Thymus (tissue), 11 donors: ENCODE results near the gene MCF2L2. TPM values are rescaled to one million over a fixed set of nuclear protein-coding genes. Genes with fewer than 3 reads are reported as not detected.
"Not testable (repeated sequence)": the region's sequence is repeated elsewhere in the genome, so short reads cannot be mapped to it uniquely, and the experiment has no call there.

Experiments used
- DNase-seq, 9 donors: peaks; one replicate each; pipeline ENCODE4 v3.0.0-alpha.2; 2013; ENCODE audit warnings: low spot score in 9 of 9, low read depth in 6 of 9, missing footprints in 1 of 9
- H3K27ac ChIP-seq, 2 donors: one replicate each; pipeline ENCODE4 v1.5.1; 2013; ENCODE audit warnings: control low read depth in 1 of 2, low read depth in 1 of 2, low read length in 1 of 2, mild to moderate bottlenecking in 1 of 2, moderate library complexity in 1 of 2
- H3K27me3 ChIP-seq, 2 donors: one replicate each; pipeline ENCODE4 v1.5.1; 2013; ENCODE audit warnings: low read length in 1 of 2; ENCODE audit not compliant: control insufficient read depth in 2 of 2, insufficient read depth in 1 of 2
- H3K36me3 ChIP-seq, 2 donors: one replicate each; pipeline ENCODE4 v1.5.1; 2013; ENCODE audit warnings: low read length in 1 of 2, mild to moderate bottlenecking in 1 of 2, moderate library complexity in 1 of 2; ENCODE audit not compliant: control insufficient read depth in 2 of 2, insufficient read depth in 2 of 2
- H3K4me1 ChIP-seq, 2 donors: one replicate each; pipeline ENCODE4 v1.5.1; 2013; ENCODE audit warnings: low read length in 2 of 2; ENCODE audit not compliant: control insufficient read depth in 2 of 2, insufficient read depth in 2 of 2
- H3K4me3 ChIP-seq, 2 donors: one replicate each; pipeline ENCODE4 v1.5.1; 2013; ENCODE audit warnings: low read length in 2 of 2, control low read depth in 1 of 2, mild to moderate bottlenecking in 1 of 2
- H3K9me3 ChIP-seq, 2 donors: one replicate each; pipeline ENCODE4 v1.5.1; 2013; ENCODE audit warnings: low read length in 1 of 2, mild to moderate bottlenecking in 1 of 2; ENCODE audit not compliant: control insufficient read depth in 2 of 2, insufficient read depth in 1 of 2
- WGBS: extraction: QIAGEN DNeasy Blood & Tissue Kit; methylation state at CpG from one replicate; pipeline ENCODE4 v1.1.7; 2013; 5-methylcytosine and 5-hydroxymethylcytosine counted together
- polyA plus RNA-seq: library from polyadenylated mRNA; stranded (reverse); fragments of 200-250 nt; gene quantifications from one replicate; pipeline ENCODE4 v1.2.3, GENCODE V29; 2013
- total RNA-seq: library from RNA; stranded (reverse); fragments of 120-200 nt; gene quantifications from one replicate; pipeline ENCODE4 v1.2.4, GENCODE V29; 2013
- donor health status: healthy.

Gene MCF2L2
- total and polyA plus RNA-seq, 2 donors, result 1.0 to 1.1 TPM

DNA sequence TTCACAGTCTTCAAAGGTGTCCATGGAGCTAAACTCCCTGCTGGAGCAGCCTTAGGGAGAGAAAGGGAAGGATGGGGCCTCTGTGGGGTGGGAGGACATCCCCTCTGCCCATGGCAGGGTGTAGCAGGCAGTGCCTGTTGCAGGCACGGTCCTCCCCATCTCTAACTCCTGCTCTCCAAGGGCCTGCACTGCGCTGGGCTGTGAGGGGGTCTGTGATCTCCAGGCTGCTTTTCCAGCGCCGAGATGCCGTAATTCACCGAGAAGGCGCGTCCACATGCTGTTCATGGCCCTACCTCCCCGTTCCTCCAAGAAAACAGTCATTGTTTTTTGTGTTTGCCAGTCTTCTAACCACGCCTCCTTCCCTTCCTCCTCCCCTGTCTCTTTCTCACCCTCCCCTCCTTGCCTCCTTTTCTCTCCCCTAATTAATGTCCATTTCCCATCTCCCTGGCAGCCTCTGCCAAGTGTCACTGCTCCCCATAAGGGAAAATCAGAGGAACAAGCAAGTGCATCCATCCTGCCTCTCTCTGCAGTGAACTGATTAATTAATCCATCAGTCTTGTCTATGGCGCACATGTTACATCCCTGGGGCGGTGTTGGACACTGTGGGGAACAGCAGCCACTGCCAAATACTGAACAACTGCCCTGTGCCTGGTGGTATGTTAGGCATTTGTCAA, 248.2 kb downstream of the MCF2L2 start:
- WGBS, result 59% methylated on average over 12 of the region's 12 CpGs
- peaks cover 3 to 16% of the 10 kb centered on the region in 2 donors for H3K4me1 ChIP-seq
- H3K4me3 ChIP-seq, result no peak overlapping the region
- no peak overlapping the region for H3K27ac ChIP-seq
- H3K9me3 ChIP-seq, result peaks cover 0 to 4% of the 10 kb centered on the region in 2 donors
- H3K27me3 ChIP-seq, result peaks cover 16 to 58% of the 10 kb centered on the region in 2 donors
- no peaks in the 10 kb centered on the region for H3K36me3 ChIP-seq
- DNase-seq, result no peak

DNA sequence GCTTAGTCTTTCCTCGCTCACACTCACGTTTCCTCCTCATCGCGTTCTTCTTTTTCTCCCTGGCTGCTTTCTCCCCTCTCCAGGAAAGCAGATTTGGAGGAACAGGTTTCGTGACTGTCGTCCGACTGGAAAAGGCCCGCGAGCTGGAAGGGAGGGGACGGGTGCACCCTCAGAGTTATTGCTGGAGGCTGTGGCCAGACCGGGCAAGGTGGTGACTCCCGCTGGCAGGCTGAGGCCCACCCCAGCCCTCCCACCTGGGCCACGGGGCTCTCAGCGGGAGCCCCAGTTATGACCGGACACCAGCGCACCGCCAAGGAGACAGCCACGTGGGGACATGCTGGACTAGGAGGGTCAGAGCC, 248.9 kb downstream of the MCF2L2 start:
- not testable (repeated sequence) for H3K27ac ChIP-seq, H3K9me3 ChIP-seq, DNase-seq, H3K36me3 ChIP-seq
- H3K4me1 ChIP-seq, result peaks cover 3 to 16% of the 10 kb centered on the region in 2 donors
- H3K4me3 ChIP-seq, result peak overlapping the region in 1 of 2 donors; percentile 40
- peaks cover 16 to 61% of the 10 kb centered on the region in 2 donors for H3K27me3 ChIP-seq
- 15% methylated on average over 18 of the region's 18 CpGs for WGBS

DNA sequence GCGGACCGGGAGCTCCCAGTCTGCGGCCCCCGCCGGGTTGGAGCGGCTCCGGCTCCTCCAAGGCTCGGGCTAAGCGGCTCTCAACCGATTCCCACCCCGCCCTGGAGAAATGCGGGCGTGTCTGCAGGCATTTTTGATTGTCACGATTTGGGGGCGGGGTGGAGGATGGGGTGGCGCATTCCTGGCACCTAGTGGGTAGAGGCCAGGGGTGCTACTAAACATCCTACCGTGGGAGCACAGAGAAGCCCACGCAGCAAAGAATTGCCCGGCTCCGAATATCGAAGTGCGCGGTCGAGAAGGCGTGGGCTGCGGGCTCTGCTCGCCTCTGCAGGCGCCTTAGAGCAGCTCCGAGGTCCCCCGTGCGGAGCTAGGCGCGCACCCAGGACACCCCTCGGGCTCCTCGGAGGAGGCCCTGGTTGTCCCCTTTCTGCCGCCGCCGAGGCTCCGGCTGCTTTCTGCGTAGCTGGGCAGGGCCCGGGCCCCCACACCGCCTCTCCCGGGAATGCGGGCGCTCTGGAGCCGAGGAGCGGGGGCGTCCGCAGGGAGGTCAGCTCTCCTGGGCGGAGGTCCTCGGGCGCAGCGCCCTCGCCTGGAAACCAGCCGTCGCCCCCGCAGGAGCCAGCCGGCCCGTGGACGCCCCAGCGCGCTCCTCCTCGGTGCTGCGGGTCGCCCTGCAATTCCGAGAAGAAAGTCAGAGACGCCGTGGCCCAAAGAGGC, 249.4 kb downstream of the MCF2L2 start:
- Histone ChIP-seq H3K9me3 (peaks cover 0 to 4% of the 10 kb centered on the region in 2 donors), H3K4me1 (peaks cover 3 to 16% of the 10 kb centered on the region in 2 donors), H3K27ac (no peak overlapping the region), H3K4me3 (peak overlapping the region; percentile 38 to 40), H3K36me3 (no peaks in the 10 kb centered on the region), H3K27me3 (peaks cover 16 to 61% of the 10 kb centered on the region in 2 donors)
- WGBS, result under 1% methylated on average over 68 of the region's 68 CpGs
- peak in 1 of 9 donors; percentile 60 for DNase-seq

DNA sequence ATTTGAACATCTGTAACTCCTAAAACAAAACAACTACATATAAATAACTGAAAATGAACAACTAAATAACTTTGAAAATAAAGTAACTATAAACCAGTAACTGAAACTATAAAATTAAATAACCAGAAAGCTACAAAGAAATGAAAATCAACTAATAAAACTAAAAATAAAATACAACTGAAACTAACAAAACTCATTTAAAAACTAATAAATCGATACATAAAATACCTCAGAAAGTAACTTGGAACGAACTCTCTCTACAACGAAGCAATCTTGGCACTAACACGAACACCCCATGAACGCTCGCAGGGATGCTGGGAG, 249.9 kb downstream of the MCF2L2 start:
- Histone ChIP-seq H3K27ac (no peak overlapping the region), H3K9me3 (peaks cover 0 to 4% of the 10 kb centered on the region in 2 donors), H3K27me3 (peaks cover 16 to 61% of the 10 kb centered on the region in 2 donors), H3K4me3 (peak overlapping the region; percentile 38 to 40), H3K4me1 (peaks cover 3 to 16% of the 10 kb centered on the region in 2 donors), H3K36me3 (no peaks in the 10 kb centered on the region)
- no peak for DNase-seq
- WGBS, result 9% methylated on average over 6 of the region's 6 CpGs

DNA sequence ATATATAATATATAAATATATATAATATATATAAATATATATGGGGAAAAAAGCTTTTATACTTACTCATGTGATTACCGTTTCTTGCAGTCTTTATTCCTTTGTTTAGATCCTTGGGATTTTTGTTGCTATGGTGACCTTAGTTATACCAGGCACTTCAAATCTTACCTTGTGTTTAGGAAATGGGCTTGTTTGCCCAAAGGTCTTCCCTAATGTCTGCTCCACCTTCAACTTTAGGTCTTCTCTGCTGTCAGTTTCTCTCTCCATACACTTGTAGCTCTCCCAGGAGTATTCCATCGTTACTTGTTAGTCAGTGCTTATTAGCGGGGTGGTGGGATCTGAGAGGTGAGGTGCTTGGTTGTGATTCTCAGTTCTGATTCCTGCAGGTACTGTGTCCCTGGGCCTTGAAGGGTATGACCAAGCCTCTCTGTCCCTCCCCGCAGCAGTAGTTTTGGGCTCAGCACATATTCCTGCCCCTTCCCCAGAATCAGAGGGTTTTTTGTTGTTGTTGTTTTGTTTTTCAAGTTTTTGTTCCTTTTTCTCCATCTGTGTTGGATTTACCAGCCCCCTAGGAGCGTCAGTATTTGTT, 256.3 kb downstream of the MCF2L2 start:
- 88% methylated on average over 5 of the region's 5 CpGs for WGBS

DNA sequence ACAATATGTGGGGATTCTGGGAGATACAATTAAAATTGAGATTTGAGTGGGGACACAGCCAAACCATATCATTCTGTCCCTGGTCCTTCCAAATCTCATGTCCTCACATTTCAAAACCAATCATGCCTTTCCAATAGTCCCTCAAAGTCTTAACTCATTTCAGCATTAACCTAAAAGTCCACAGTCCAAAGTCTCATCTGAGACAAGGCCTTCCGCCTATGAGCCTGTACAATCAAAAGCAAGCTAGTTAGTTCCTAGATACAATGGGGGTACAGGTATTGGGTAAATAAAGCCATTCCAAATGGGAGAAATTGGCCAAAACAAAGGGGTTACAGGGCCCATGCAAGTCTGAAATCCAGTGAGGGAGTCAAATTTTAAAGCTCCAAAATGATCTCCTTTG, 260.4 kb downstream of the MCF2L2 start:
- DNase-seq, H3K4me1 ChIP-seq, H3K4me3 ChIP-seq, H3K36me3 ChIP-seq, H3K27ac ChIP-seq: not testable (repeated sequence)
- H3K9me3 ChIP-seq, result peaks cover 0 to 11% of the 10 kb centered on the region in 2 donors
- 97% methylated on average over 1 of the region's 1 CpG for WGBS
- H3K27me3 ChIP-seq, result peaks cover 2 to 10% of the 10 kb centered on the region in 2 donors

More for the DNA sequence above, 256.3 kb downstream of the MCF2L2 start:
- Histone ChIP-seq H3K4me3 (no peak overlapping the region), H3K9me3 (peaks cover 0 to 2% of the 10 kb centered on the region in 2 donors), H3K27me3 (peaks cover 2 to 15% of the 10 kb centered on the region in 2 donors), H3K36me3 (no peaks in the 10 kb centered on the region), H3K27ac (no peak overlapping the region), H3K4me1 (no peaks in the 10 kb centered on the region)
- DNase-seq, result peak in 1 of 9 donors; percentile 28

DNA sequence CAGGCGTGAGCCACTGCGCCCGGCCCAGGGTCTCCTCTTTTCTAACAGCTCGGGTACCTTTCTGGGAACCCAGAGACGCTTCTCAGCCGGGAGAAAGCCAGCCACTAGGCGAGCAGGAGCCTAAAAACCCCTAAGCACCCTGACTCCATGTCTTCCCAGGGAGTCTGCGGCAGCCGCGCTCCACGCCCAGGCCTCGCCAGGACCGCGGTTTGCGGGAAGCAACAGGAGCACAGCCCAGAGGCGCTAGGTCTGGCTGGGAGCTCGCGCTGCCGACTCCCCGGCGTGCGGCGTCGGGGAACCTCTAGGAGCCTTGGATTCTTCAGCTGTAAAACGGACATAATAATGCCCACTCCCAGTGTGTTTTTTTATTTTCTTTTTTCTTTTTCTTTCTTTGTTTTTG, 264.9 kb downstream of the MCF2L2 start:
- Histone ChIP-seq H3K27ac (no peak overlapping the region), H3K27me3 (peaks cover 0 to 23% of the 10 kb centered on the region in 2 donors), H3K4me1 (peaks cover 4 to 18% of the 10 kb centered on the region in 2 donors), H3K9me3 (peaks cover 0 to 11% of the 10 kb centered on the region in 2 donors), H3K4me3 (no peak overlapping the region), H3K36me3 (no peaks in the 10 kb centered on the region)
- no peak for DNase-seq
- WGBS, result 92% methylated on average over 25 of the region's 25 CpGs

DNA sequence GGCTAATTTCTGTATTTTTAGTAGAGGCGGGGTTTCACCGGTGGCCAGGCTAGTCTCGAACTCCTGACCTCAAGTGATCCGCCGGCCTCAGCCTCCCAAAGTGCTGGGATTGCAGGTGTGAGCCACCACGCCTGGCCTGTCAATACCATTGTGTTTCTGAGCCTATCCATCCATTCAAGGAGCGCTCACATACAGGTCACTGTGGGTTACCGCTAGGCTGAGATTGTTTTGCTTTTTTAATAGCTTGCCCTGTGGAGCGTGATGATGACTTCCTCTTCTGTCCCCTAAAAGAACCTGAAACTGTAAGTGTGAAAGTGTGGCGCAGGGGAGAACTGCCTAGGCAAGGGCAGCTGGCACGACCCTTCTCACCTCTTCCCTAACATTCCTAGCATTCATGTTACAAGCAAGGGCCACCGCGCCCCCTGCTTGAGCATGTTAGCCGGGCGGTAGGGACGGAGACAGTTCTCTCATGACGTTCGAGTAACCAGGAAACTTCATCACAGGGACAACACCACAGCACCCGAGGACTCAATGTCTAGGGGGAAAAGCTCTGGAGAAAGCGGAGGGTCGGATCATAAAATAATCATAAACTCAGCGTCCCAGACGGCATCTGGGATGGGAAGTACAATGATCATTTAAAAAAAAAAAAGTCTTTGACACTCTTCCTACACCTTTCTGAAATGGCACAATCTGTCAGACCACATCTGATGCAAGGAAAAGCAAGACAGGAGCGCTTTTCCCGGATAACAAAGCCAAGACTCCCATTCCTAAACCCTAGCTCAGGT, 266.7 kb downstream of the MCF2L2 start:
- DNase-seq, result peak in 1 of 9 donors; percentile 31

More for the DNA sequence above, 266.7 kb downstream of the MCF2L2 start:
- WGBS, result 40% methylated on average over 25 of the region's 25 CpGs
- peaks cover 0 to 8% of the 10 kb centered on the region in 2 donors for H3K9me3 ChIP-seq
- peak overlapping the region in 1 of 2 donors; percentile 41 for H3K27ac ChIP-seq
- H3K4me1 ChIP-seq, result peaks cover 4 to 22% of the 10 kb centered on the region in 2 donors
- peak overlapping the region; percentile 45 to 55 for H3K4me3 ChIP-seq
- no peaks in the 10 kb centered on the region for H3K36me3 ChIP-seq
- H3K27me3 ChIP-seq, result peaks cover 0 to 23% of the 10 kb centered on the region in 2 donors
